Stimulated activated CD8-positive, alpha-beta memory T cell treated with anti-CD3 and anti-CD28 coated beads, Interleukin-4, amount 100 ng/mL, for 1 hour (primary cell): Measurements from ENCODE around the gene ABCF3.

Experiments
- DNase-seq, 2 donors: peaks; one replicate each; pipeline ENCODE4 v3.0.0-alpha.2; 2020; ENCODE audit warnings: low read depth in 2 of 2, low spot score in 1 of 2

ABCF3 gene

GRCh38 chr3:184185461-184186183 is 377 bp upstream of the ABCF3 start:
- DNase-seq: peak; percentile 98 to 99

GRCh38 chr3:184186902-184187207 is 856 bp downstream of the ABCF3 start:
- no peak for DNase-seq

DNA sequence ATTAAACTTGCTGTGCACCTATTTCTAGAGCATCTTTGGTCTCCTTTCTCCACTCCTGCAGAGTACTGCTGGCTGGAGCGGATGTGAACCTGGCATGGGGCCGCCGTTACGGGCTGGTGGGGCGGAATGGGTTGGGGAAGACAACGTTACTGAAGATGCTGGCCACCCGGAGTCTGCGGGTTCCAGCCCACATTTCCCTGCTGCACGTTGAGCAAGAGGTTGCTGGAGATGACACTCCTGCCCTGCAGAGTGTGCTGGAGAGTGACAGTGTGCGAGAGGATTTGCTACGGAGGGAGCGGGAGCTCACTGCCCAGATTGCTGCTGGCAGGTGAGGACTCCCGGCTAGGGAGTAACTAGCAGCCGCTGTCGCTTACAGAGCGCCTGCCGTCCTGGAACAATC is 2.1 kb downstream of the ABCF3 start:
- no peak for DNase-seq

GRCh38 chr3:184189421-184189820 is 3.4 kb downstream of the ABCF3 start:
- no peak for DNase-seq

- DNase-seq: no peak
Measured at GRCh38 chr3:184192889-184193288, 6.9 kb downstream of the ABCF3 start.

GRCh38 chr3:184193991-184194539 is 8.1 kb downstream of the ABCF3 start:
- no peak for DNase-seq

- no peak for DNase-seq
Measured at GRCh38 chr3:184196536-184196935, 10.5 kb downstream of the ABCF3 start.

DNA sequence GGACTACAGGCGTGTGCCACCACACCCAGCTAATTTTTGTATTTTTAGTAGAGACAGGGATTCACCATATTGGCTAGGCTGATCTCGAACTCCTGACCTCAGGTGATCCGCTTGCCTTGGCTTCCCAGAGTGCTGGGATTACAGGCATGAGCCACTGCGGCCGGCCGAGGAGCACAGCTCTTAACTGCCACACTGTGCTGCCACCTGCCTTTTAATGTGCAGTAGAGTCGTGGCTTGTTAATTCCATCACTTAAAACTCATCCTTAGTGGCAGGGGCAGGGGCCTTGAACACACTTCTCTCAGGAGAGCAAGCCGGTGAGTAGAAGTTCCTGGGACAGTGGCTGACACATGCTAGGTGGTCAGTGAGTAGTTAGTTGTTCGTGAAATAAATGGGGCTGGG is 12.5 kb downstream of the ABCF3 start:
- DNase-seq: no peak

- no peak for DNase-seq
Measured at GRCh38 chr3:184200825-184201224, 14.8 kb downstream of the ABCF3 start.

GRCh38 chr3:184203526-184203925 is 17.5 kb downstream of the ABCF3 start:
- no peak for DNase-seq

DNA sequence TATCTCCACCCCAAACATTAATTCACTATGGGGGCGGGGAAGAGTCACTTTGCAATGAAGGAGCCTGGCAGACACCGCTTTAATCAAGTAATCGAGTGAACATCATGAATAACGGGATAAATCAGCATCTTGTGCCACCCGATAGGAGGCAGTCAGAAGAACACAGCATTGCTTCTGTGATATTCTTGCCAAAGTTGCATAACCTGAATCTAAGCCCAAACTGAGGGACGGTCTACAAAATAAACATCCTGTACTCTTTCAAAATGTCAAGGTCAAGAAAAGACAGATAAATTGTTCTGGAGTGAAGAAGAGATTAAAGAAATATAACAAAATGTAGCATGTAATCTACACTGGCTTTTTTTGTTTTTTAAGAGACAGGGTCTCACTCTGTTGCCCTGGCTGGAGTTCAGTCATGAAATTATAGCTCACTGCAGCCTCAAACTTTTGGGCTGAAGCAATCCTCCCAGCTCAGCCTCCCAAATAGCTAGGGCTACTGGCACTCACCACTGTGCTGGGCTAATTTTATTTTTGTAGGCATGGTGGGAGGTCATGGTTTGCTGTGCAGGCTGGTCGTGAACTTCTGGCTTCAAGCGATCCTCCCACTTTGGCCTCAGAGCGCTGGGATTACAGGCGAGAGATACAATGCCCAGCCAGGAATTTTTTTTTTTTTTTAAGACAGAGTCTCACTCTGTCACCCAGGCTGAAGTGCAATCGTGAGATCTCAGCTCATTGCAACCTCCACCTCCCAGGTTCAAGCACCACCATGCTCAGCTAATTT is 23.3 kb downstream of the ABCF3 start:
- no peak for DNase-seq

DNA sequence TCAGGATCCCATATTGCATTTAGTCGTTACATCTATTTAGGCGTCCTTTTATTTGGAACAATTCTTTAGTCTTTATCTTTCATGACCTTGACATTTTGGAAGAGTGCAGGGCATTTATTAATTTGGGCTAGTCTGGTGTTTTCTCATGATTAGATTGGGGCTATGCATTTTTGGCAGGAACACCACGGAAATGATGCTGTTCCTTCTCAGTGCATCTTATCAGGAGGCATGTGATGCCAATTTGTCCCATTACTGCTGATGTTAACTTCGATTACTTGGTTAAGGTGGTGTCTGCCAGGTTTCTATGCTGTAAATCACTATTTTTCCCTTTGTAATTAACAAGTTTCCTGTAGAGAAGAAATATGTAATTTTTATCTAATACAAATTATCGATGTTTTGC is 25.3 kb downstream of the ABCF3 start:
- no peak for DNase-seq

GRCh38 chr3:184211718-184212117 is 25.7 kb downstream of the ABCF3 start:
- DNase-seq: no peak

DNA sequence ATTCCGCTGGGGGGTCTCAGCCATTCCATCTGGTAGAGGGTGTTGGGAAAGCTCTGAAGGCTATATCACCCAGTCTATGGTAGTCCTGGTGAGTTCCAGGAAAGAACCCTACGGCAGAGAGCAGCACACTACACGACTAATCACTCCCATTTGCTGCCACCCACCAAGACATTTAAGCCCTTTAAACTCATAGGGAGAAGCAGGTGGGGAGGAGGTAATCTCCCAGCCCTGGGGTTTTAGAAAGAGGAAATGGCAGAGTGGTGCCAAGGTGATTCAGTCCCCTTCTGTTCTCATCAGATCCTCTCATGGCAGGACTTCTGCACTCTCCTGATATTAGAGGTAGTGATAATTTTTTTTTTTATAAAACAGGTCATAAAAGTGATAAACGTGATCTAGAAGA is 32.8 kb downstream of the ABCF3 start:
- no peak for DNase-seq

GRCh38 chr3:184222521-184222920 is 36.5 kb downstream of the ABCF3 start:
- DNase-seq: no peak

DNA sequence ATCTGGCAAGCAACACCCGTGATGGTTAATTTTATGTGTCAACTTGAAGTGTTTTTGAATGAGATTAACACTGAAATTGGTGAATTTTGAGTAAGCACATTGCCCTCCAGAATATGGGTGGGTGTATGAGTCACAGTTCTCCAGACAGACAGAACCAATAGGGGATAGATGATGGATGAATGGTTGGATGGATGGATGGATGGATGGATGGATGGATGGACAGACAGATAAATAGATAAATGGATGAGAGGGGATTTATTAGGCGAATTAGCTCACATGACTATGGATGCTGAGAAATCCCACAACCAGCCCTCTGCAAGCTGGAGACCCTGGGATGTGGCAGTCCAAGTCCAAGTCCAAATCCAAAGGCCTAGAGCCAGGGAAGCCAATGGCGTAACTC is 37.9 kb downstream of the ABCF3 start:
- no peak for DNase-seq

GRCh38 chr3:184227481-184227935 is 41.5 kb downstream of the ABCF3 start:
- DNase-seq: peak; percentile 16 to 21

DNA sequence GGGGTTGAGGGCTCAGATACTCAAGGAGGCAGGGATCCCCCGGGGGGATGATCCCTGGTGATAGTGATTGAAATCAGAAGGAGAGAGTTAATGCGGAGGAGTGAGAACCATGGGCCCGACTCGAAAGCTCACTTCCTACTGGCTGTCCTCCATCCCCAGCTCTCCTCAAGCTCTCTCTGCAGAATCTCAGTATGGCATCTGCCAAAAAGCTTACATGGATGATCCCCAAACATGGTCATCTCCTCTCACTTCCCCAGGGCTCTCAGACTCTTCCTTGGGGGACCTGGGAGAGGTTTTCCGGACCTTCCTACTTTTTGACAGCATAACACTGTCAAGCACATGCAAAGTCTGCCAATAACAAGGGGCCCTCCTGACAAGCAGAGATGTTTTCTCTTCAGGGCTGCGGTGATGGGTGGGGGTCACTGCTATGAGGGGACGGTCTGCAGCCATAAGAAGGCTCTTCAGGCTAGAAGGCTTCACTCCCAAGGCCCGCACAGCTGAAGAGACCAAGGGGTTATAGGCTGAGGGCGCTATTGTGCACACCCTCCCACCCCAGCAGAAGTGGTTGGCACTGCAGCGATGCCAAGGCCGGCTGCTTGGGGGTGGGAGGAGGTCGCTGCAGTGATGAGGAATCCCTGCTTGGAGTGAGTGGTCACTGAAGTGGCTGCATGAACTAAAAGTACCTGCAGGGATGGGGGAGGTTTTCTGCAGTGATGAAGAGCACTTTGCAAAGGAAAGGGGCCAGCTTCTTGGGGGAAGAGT is 42.6 kb downstream of the ABCF3 start:
- no peak for DNase-seq

- DNase-seq: peak; percentile 31 to 51
Measured at GRCh38 chr3:184229394-184230080, 43.5 kb downstream of the ABCF3 start, which contains the start of gene VWA5B2. VWA5B2 (plus strand) TSS chr3:184229585; CDS start chr3:184230529, 944 bp downstream.

GRCh38 chr3:184230081-184230602 is 44.1 kb downstream of the ABCF3 start:
- DNase-seq: no peak
